Left lobe of liver (tissue), 2 donors: ENCODE data around the gene UTP15. TPM values are rescaled to one million over a fixed set of nuclear protein-coding genes. Genes with fewer than 3 reads are reported as not detected.

Experiments
- ATAC-seq: fragments of 200-7000 bp; cut with Tn5 transposase; one replicate; pipeline ENCODE4 v1.9.1; 2020; ENCODE audit warnings: mild to moderate bottlenecking, moderate library complexity
- DNase-seq: peaks from one replicate; pipeline ENCODE4 v3.0.0-alpha.2; 2020; ENCODE audit warnings: low spot score
- total RNA-seq: library from RNA; stranded (reverse); gene quantifications from one replicate; pipeline ENCODE4 v1.2.1, GENCODE V29; 2021
- donor health status: DM: no; HTN: no; CAD: no; lungs with moderate emphysema.
- donor health status: DM: no; HTN: yes; CAD: no.

UTP15 gene
- total RNA-seq, 1 donor from 2014 or later = 8.6 TPM

DNA sequence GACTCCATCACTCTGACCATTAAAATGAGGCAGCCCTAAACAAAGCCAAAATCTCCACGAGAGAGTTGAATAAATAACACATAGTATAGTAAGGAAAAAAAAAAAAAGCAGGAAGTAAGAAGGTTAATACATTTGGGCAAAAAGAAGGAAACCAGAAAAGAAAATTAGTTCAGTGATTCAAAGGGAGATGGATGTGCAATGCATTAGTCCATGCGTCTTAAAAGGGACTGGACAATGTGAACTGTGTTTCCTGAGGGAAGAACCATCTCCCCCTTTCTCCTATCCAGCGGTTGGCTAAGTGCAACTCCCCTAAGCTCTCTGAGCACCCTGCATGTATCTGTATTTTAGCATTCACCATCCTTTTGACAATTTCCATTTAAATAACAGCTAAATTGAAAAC, 1.5 kb upstream of the UTP15 start:
- ATAC-seq = no peak
- no peak for DNase-seq

- DNase-seq = no peak
- ATAC-seq = peak; percentile 2
Measured at GRCh38 chr5:73564675-73565074, 868 bp upstream of the UTP15 start.

DNA sequence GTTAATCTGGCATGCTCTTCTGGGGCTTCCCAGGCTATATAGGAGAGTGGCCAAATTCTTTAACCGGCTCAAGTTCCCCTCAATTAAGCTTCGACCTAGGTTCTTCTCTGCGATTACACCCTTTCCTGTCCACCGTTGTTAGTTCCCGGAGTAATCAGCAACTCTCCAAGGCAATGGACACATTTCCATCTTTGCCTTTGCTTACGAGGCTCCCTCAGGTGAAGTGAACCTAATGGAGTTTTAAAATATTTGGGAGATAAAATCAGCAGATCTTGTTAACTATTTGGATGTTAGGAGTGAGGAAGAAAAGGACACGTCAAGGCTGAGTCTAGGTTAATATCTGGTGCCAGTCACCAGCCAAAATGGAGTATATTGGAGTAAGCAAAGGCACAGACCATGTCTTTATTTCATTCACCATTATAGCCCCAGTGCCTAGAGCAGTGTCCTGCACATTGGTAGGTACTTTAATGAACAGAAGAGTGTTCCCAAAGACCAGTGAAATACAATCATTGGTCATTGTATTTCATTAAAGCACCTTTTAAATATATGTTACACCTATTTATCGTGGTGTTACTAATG, 515 bp downstream of the UTP15 start:
- ATAC-seq (no peak), DNase-seq (no peak)

- ATAC-seq (no peak), DNase-seq (no peak)
Measured at GRCh38 chr5:73582285-73583145, 17.0 kb downstream of the UTP15 start.

DNA sequence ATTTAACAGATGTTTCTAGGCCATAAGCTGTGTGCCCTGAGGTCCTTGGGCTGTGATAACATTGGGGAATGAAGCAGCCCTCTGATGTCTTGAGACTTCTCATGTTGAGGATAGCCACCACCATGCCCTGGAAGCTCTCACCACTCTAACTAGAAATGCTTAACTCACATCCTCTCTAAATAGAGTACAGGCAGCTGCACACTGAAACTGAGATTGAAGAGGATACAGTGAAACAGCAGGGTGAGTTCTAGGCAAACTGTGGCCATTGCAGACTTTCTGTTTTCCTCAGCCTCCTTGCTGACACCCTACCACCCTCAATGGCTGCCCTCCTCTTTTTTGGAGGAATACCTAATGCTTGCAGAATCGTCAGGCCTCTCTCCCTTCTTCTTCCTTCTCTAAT, 22.4 kb downstream of the UTP15 start:
- DNase-seq (no peak), ATAC-seq (no peak)

DNA sequence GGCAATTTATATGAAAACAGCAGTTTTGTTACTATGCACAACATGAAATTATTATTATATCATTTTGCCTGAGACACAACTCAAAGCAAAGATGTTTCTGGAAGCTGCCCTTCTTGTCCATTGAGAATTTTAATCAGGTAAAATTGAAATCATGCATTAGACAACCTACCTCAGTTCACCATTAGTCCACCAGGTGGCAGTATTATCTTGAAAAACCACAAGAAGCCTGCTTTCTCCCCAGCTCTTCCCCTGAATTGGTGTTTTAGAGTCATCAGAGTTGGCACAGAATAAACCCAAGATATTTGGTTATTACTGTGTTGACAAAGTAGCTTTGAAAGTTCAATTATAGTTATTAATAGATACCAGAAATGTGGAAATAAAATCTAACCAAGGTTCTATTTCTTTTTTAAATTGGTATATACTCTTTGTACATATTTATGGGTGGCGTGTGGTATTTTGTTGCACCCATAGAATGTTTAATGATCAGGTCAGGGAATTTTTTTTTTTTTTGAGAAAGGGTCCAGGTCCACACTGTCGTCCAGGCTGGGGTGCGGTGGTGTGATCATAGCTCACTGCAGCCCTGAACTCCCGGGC, 25.7 kb downstream of the UTP15 start:
- DNase-seq = no peak
- ATAC-seq = peak; percentile 97

- no peak for ATAC-seq
- no peak for DNase-seq
Measured at GRCh38 chr5:73591698-73592501, 26.4 kb downstream of the UTP15 start.

GRCh38 chr5:73592551-73592950, 27.0 kb downstream of the UTP15 start:
- DNase-seq (no peak), ATAC-seq (no peak)

DNA sequence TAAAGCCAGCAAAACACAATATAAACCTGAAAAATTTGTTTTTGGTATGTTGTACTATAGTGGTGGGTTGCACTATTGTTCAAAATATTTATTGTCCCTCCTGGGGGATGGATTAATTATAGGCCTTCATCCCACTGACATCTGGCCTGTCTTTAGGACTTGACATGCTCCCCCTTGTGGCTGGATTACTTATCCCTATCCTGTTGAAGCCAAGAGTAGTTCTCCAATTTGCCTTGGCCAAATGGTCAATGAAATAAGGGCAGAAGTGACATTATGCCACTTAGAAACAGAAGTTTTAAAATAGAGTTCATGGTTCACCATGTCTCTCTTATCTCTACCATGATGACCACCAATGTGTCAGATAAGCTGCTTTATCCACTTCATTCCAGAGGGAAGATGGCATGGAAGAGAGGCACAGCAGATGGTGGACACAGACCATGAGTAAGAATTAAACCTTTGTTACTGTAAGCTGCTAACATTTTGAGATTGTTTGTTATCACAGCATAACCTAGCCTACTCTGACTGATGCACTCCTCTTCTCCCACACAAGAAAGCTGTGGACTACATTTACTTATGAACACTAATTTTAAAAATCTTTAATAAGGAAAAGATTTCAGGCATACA, 31.3 kb downstream of the UTP15 start:
- ATAC-seq = peak; percentile 86

DNA sequence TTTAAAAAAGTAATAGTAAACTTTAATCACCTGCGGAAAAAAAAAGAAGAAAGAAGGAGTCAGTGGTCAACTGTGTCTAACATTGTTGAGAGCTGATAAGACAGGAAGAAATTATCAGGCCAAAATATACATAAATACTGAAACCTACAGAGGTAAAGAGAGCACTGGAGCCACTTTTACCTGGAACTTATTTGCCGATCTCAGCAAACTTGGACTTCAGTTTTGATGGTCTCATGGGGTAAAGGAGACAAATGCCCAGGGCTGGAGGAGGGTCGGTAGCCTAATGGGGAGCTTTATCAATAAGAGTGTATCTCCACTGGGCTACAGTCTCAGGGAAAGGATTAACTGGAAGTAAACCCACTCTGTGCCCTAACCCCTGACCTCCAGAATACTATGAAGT, 33.8 kb downstream of the UTP15 start:
- ATAC-seq = no peak
- DNase-seq = no peak

More for the DNA sequence above, 31.3 kb downstream of the UTP15 start:
- DNase-seq = no peak

- no peak for ATAC-seq
- no peak for DNase-seq
Measured at GRCh38 chr5:73603998-73604397, 38.5 kb downstream of the UTP15 start.

DNA sequence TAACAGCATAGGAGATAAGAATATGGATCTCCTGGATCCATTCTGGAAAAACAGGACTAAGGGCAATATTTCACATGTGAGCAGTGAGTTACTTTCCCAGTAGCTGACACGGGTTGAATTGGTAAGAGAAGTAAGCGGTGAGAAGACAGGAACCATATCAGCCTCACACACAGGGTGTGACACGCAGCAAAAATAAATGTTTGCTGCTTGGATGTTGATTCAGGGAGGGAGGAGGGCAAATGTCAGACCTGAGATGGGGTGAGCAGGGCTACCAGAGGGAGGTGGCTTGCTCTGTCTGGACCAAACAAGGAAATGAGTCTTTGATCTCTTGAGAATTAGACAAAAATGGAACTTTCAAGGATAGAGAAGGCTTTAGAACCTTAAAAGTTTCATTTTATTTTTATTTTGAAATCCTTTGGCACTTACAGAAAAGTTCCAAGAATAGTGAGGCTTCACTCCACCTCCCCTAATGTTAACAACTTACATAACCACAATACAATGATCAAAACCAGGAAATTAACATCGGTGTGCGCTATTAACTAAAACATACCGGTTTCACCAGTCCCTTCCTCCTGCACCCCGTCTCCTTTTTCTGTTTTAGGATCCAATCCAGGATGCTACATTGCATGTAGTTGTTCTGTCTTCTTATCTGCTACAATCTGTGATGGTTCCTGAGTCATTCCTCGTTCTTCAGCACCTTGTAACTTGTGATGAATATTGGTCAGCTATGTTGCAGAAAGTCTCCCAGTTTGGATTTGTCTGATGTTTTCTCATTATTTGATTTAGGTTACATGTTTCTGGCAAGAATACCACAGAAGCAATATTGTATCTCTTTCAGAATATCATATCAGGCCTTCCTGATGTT, 39.9 kb downstream of the UTP15 start:
- no peak for DNase-seq
- peak; percentile 93 for ATAC-seq

- no peak for ATAC-seq
- no peak for DNase-seq
Measured at GRCh38 chr5:73606206-73606753, 40.7 kb downstream of the UTP15 start.

- no peak for ATAC-seq
- no peak for DNase-seq
Measured at GRCh38 chr5:73607228-73607627, 41.7 kb downstream of the UTP15 start.

DNA sequence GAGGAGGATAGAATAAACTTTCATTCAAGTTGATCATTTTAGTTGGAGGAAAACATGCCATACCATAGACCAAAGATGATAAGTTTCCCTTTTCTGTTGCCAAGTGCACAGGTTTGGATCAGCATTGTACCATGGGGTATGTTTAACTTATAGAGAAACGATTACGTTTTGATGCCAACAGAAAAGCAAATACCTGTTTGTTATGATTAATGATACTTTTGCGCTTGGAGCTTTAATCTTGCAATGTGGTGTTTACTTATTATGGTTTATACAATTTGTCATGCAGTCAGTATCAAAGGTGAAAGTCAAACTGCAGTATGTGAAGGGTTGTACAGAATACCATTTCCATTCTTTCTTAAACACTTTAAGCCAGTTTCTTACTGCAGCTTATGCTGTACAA, 47.3 kb downstream of the UTP15 start:
- ATAC-seq (peak; percentile 76), DNase-seq (no peak)

GRCh38 chr5:73615085-73615484, 49.5 kb downstream of the UTP15 start:
- DNase-seq (no peak), ATAC-seq (no peak)

DNA sequence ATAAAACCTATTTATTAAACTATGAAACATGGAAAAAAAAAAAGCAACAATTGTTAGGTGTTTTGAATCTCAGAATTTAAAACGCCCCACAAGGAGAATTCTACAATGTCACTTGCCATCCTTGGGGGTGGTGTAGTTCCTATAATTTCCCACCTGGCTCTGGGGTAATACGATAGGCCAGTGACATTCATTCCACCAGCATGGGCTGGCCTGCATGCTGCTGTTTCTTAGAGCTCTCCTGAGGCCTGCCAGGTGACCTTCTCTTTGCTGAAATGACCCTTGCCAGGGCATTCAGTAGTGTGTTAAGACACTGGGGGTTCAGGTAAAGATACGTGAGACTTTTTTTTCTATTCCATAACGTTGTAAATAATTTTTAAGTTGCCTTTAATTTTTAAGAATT, 50.4 kb downstream of the UTP15 start:
- DNase-seq (no peak), ATAC-seq (no peak)

- DNase-seq (no peak), ATAC-seq (peak; percentile 41)
Measured at GRCh38 chr5:73617510-73618279, 52.2 kb downstream of the UTP15 start.
